Epithelial cell of proximal tubule (primary cell): ENCODE data around the gene SMOC2. TPM values are rescaled to one million over a fixed set of nuclear protein-coding genes. Genes with fewer than 3 reads are reported as not detected.

Source experiments
- DNase-seq: peaks from one replicate; pipeline ENCODE4 v3.0.0-alpha.2; 2011; ENCODE audit warnings: low read depth
- H3K4me3 ChIP-seq: 2 replicates; pipeline ENCODE4 v1.5.1; 2011; ENCODE audit warnings: low read depth, mild to moderate bottlenecking, low read length
- total RNA-seq: library from RNA; depleted of rRNA; stranded (reverse); fragments of >200 nt; gene quantifications from 2 replicates; pipeline ENCODE4 v1.2.3, GENCODE V29; 2015
- TF ChIP-seq, protein P1 (sequence below): conservative IDR thresholded peaks from 2 replicates; pipeline ENCODE4 v1.5.1; 2012; ENCODE audit warnings: low read depth, mild to moderate bottlenecking, low read length

Gene SMOC2
- total RNA-seq, 1 donor from 2014 or later = 0.35 TPM

- DNase-seq = no peak
- TF ChIP-seq, protein P1, sequence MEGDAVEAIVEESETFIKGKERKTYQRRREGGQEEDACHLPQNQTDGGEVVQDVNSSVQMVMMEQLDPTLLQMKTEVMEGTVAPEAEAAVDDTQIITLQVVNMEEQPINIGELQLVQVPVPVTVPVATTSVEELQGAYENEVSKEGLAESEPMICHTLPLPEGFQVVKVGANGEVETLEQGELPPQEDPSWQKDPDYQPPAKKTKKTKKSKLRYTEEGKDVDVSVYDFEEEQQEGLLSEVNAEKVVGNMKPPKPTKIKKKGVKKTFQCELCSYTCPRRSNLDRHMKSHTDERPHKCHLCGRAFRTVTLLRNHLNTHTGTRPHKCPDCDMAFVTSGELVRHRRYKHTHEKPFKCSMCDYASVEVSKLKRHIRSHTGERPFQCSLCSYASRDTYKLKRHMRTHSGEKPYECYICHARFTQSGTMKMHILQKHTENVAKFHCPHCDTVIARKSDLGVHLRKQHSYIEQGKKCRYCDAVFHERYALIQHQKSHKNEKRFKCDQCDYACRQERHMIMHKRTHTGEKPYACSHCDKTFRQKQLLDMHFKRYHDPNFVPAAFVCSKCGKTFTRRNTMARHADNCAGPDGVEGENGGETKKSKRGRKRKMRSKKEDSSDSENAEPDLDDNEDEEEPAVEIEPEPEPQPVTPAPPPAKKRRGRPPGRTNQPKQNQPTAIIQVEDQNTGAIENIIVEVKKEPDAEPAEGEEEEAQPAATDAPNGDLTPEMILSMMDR = no peak
- H3K4me3 ChIP-seq = no peak overlapping the region
Measured at GRCh38 chr6:168612586-168612985, 171.6 kb downstream of the SMOC2 start.

- H3K4me3 ChIP-seq = no peak overlapping the region
- TF ChIP-seq, protein P1 = no peak
- DNase-seq = no peak
Measured at GRCh38 chr6:168615837-168616236, 174.9 kb downstream of the SMOC2 start.

DNA sequence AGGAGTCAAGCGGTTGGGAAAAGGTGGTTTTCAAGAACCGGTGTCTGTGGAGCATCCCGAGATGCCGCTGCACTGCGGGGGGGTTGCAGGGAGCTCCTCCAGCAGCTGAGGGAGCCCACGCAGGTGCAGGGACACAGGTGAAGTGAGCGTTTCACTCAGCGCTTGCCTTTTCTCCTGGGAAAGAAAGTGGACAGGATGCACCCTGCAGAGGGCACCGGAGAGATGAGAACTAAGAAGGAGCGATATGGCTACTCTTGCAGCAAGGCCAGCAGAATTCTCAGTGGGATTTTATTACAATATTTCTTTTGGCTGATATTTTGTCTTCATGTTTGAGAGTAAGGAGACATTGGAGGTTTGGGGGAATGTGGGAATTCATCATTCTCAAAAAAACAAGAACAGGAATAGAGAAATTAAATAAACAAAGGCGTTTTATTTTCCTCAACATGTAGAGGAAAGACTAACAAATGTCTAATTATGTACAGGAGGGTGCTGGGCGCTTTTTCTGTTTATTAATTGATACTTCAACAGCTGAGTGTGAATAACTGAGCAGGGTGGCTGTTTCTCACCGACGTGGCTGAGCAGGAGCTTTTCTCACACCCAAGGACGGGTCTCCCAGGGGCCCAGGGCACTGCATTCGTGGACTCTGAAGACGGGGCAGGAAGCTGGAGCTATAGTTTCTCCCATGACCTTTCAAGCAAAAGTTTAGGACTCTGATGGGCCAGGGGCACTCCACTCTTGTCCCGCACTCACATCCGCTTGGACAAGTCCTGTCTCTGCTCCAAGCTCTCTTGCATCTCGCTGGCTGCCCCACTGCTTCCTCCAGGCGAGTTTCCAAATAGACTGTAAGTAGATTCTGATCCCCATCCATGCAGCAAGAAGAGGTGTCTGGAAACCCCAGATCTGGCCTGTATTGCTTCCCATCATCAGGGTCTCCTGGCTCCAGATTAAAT lies 176.1 kb downstream of the SMOC2 start:
- TF ChIP-seq, protein P1 = peak; percentile 57
- no peak for DNase-seq
- H3K4me3 ChIP-seq = no peak overlapping the region

- TF ChIP-seq, protein P1 = no peak
- H3K4me3 ChIP-seq = no peak overlapping the region
- DNase-seq = no peak
Measured at GRCh38 chr6:168618546-168619315, 177.7 kb downstream of the SMOC2 start.

DNA sequence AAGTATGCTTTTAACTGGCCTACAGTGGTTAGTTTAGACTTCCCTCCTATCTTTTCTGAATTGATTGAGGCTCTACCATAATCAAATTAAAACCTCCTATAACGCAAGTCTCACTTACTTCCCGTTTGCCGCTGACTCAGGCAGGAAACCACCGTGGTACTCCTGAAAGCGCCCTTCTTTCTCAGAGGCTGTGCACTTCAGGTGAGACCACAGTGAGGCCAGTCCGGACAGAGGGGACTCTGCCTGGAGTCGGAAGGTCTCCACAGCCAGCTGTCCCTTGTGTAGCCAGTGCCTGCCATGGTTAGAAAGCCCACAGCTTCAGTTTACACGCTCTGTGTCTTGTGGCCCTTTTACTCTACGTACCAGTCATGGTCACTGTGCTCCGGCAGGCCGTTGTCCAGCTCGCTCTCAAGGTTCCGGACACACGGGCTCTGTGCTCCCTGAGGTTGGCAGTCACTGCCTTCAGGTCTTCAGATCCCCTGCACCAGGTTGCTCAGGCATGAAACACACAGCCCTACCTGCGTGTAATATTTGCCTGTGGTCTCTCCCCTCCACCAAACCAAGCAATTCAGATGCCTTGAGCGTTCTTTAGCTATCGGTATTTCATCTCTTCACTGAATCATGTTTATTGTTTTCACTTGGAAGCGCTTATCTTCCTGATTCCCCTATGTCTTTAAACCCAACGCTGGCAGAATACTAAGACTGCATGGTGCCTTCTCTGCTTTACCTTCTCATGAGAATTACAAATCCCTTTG lies 178.8 kb downstream of the SMOC2 start:
- no peak overlapping the region for H3K4me3 ChIP-seq
- TF ChIP-seq, protein P1 = no peak
- DNase-seq = no peak

DNA sequence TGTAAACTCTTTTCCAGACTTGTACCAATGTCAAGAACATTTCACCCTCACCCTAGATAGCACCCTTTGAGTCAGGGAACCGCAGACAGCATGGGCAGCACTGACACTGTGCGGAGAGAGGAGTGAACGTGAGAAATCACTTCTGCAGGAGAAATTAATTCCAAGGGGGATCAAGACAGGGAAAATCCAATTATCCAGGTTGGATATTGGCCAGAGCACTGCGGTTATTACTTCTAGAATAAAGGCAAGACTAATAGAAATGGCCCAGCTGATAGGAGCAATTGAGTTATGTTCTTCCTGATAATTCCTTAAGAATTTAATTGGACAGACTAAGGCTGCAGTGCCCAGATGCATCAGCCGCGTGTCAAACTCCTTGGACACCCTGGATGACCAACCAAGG lies 179.6 kb downstream of the SMOC2 start:
- no peak overlapping the region for H3K4me3 ChIP-seq
- no peak for DNase-seq
- TF ChIP-seq, protein P1 = no peak
